ENCODE results near the gene C6orf141. TPM values are rescaled to one million over a fixed set of nuclear protein-coding genes. Genes with fewer than 3 reads are reported as not detected.

The C6orf141 gene
- polyA plus RNA-seq, 3 donors, result not detected

DNA sequence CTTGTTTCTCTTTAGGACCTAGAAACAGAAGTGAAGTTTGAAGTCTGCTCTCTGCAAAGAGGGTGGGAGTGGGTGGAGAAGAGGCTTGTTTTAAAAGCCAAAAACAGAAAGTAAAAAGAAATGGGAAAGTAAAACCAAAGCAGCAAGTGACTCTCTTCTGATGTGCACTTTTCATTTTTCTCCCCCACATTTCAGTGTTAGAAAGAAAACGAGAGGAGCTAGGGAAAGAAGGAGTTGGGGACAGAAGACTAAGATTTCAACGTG is 1.3 kb downstream of the C6orf141 start:
- Histone ChIP-seq H3K79me2 (ENCODE audit: insufficient read depth, low read length) (no peaks in the 10 kb centered on the region), H3K36me3 (replicated peaks in 1 of 2; ENCODE audit: control insufficient read depth in 1 of 2, insufficient read depth in 2 of 2, low read length in 2 of 2) (no peaks in the 10 kb centered on the region), H3K4me1 (ENCODE audit: control insufficient read depth in 1 of 2, insufficient read depth in 2 of 2, low read length in 2 of 2) (peaks cover 16 to 18% of the 10 kb centered on the region in 2 donors), H3K9ac (ENCODE audit: insufficient read depth, low read length, poor library complexity, severe bottlenecking) (peak overlapping the region; percentile 34), H3K4me3 (replicated peaks in 1 of 3; ENCODE audit: low read depth in 2 of 3, low read length in 3 of 3) (peak overlapping the region in 1 of 3 experiments; percentile 63), H4K20me1 (ENCODE audit: insufficient read depth, low read length) (no peaks in the 10 kb centered on the region), H3K9me3 (replicated peaks in 1 of 2; ENCODE audit: control insufficient read depth in 1 of 2, insufficient read depth in 1 of 2, low read length in 2 of 2) (peaks cover 0 to 14% of the 10 kb centered on the region in 2 donors), H3K27me3 (ENCODE audit: control insufficient read depth in 2 of 2, insufficient read depth in 2 of 2, low read length in 2 of 2) (peaks cover 35 to 37% of the 10 kb centered on the region in 2 donors), H3K4me2 (replicated peaks; ENCODE audit: extremely low read depth, low read length, poor library complexity, severe bottlenecking) (peak overlapping the region; percentile 75), H3K27ac (ENCODE audit: low read depth in 1 of 2, low read length in 2 of 2) (no peak overlapping the region), H2AFZ (ENCODE audit: insufficient read depth, low read depth, low read length, poor library complexity, severe bottlenecking) (peak overlapping the region; percentile 65)
- no peak overlapping the region for H3K27ac Mint-ChIP-seq
- peaks cover 24% of the 10 kb centered on the region for H3K4me1 Mint-ChIP-seq
- WGBS (ENCODE audit: insufficient coverage), result no CpG with 5 or more reads among the region's 2 CpGs
- no peak for DNase-seq
- H3K36me3 Mint-ChIP-seq, result peaks cover 0 to 4% of the 10 kb centered on the region in 2 donors
- TF ChIP-seq, protein P1, sequence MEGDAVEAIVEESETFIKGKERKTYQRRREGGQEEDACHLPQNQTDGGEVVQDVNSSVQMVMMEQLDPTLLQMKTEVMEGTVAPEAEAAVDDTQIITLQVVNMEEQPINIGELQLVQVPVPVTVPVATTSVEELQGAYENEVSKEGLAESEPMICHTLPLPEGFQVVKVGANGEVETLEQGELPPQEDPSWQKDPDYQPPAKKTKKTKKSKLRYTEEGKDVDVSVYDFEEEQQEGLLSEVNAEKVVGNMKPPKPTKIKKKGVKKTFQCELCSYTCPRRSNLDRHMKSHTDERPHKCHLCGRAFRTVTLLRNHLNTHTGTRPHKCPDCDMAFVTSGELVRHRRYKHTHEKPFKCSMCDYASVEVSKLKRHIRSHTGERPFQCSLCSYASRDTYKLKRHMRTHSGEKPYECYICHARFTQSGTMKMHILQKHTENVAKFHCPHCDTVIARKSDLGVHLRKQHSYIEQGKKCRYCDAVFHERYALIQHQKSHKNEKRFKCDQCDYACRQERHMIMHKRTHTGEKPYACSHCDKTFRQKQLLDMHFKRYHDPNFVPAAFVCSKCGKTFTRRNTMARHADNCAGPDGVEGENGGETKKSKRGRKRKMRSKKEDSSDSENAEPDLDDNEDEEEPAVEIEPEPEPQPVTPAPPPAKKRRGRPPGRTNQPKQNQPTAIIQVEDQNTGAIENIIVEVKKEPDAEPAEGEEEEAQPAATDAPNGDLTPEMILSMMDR (IDR thresholded peaks at IDR 0.05), result no peak
- intact Hi-C loops (cut with micrococcal nuclease), result no loop called here
- peaks cover 27 to 43% (median 32%) of the 10 kb centered on the region in 3 donors for H3K27me3 Mint-ChIP-seq (ENCODE audit: low read depth in 3 of 3)
- peak overlapping the region; percentile 67 to 86 for H3K4me3 Mint-ChIP-seq
- peaks cover 0 to 6% (median 0%) of the 10 kb centered on the region in 7 donors for H3K9me3 Mint-ChIP-seq

DNA sequence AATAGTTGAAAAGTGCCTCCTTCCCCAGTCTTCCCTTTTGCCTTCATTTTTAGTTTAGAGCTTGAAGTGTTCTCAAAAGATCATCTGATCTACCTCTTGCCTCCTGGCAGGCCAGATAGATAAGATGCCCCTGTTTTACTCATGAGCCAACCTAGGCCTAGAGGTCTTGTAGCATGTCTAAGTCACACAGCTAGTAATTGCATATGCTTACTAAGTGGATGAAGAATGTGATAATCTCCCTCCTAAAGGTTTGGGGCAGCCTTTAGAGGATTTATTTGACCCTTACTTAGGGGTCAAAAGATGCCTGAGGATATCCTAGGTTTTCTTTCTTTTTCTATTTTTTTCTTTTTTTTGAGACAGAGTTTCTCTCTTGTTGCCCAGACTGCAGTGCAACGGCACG is 2.1 kb downstream of the C6orf141 start:
- Histone ChIP-seq H3K27me3 (ENCODE audit: control insufficient read depth in 2 of 2, insufficient read depth in 2 of 2, low read length in 2 of 2) (peaks cover 35 to 37% of the 10 kb centered on the region in 2 donors), H2AFZ (ENCODE audit: insufficient read depth, low read depth, low read length, poor library complexity, severe bottlenecking) (no peak overlapping the region), H3K9me3 (replicated peaks in 1 of 2; ENCODE audit: control insufficient read depth in 1 of 2, insufficient read depth in 1 of 2, low read length in 2 of 2) (peaks cover 0 to 14% of the 10 kb centered on the region in 2 donors), H3K9ac (ENCODE audit: insufficient read depth, low read length, poor library complexity, severe bottlenecking) (no peak overlapping the region), H3K4me1 (ENCODE audit: control insufficient read depth in 1 of 2, insufficient read depth in 2 of 2, low read length in 2 of 2) (peaks cover 16 to 18% of the 10 kb centered on the region in 2 donors), H4K20me1 (ENCODE audit: insufficient read depth, low read length) (no peaks in the 10 kb centered on the region), H3K27ac (ENCODE audit: low read depth in 1 of 2, low read length in 2 of 2) (no peak overlapping the region), H3K79me2 (ENCODE audit: insufficient read depth, low read length) (no peaks in the 10 kb centered on the region), H3K4me2 (replicated peaks; ENCODE audit: extremely low read depth, low read length, poor library complexity, severe bottlenecking) (no peak overlapping the region), H3K4me3 (replicated peaks in 1 of 3; ENCODE audit: low read depth in 2 of 3, low read length in 3 of 3) (no peak overlapping the region), H3K36me3 (replicated peaks in 1 of 2; ENCODE audit: control insufficient read depth in 1 of 2, insufficient read depth in 2 of 2, low read length in 2 of 2) (no peaks in the 10 kb centered on the region)
- H3K27ac Mint-ChIP-seq, result no peak overlapping the region
- intact Hi-C loops (cut with micrococcal nuclease), result no loop called here
- WGBS (ENCODE audit: insufficient coverage), result no CpG with 5 or more reads among the region's 2 CpGs
- TF ChIP-seq, protein P1 (IDR thresholded peaks at IDR 0.05), result no peak
- peaks cover 27 to 42% (median 32%) of the 10 kb centered on the region in 3 donors for H3K27me3 Mint-ChIP-seq (ENCODE audit: low read depth in 3 of 3)
- DNase-seq, result no peak
- peaks cover 24% of the 10 kb centered on the region for H3K4me1 Mint-ChIP-seq
- H3K9me3 Mint-ChIP-seq, result peaks cover 0 to 6% (median 0%) of the 10 kb centered on the region in 7 donors
- no peak overlapping the region for H3K4me3 Mint-ChIP-seq
- H3K36me3 Mint-ChIP-seq, result peaks cover 0 to 4% of the 10 kb centered on the region in 2 donors
